A673 (cell line): Measurements from ENCODE around the gene PTPN12. TPM values are rescaled to one million over a fixed set of nuclear protein-coding genes. Genes with fewer than 3 reads are reported as not detected.

ENCODE experiments used
- BruUV-seq: library from RNA; stranded (reverse); fragments of 400-500 nt; replicated peaks from 2 replicates; lab custom pipeline; 2021; lab: Mats Ljungman, UMichigan
- CTCF ChIA-PET: fragments of 300-600 bp; sonication (Branson Sonifier 250); formaldehyde crosslinking; loops from one replicate; lab custom pipeline; 2022; ENCODE audit warnings: antibody characterized with exemption; lab: Charles Lee
- POLR2A ChIA-PET: fragments of 300-600 bp; sonication (Branson Sonifier 250); formaldehyde crosslinking; loops from one replicate; lab custom pipeline; 2022; ENCODE audit warnings: antibody characterized with exemption; ENCODE audit not compliant: low non-redundant PET; lab: Charles Lee
- DNase-seq: peaks from one replicate; pipeline ENCODE4 v3.0.0-alpha.2; 2015; ENCODE audit warnings: low spot score
- H3K27ac ChIP-seq: fragments of 200-600 bp; sonication (generic); 2 replicates; pipeline ENCODE4 v1.5.1; 2016; ENCODE audit warnings: mixed run types, low read depth, mild to moderate bottlenecking, mixed read lengths, antibody characterized with exemption, low read length; ENCODE audit not compliant: poor library complexity, severe bottlenecking
- H3K27me3 ChIP-seq: fragments of 200-600 bp; sonication (generic); replicated peaks from 2 replicates; pipeline ENCODE4 v1.6.1; 2017; ENCODE audit warnings: mixed run types, low read depth, mild to moderate bottlenecking, mixed read lengths, antibody characterized with exemption, low read length; ENCODE audit not compliant: insufficient read depth, poor library complexity
- H3K36me3 ChIP-seq: fragments of 200-600 bp; sonication (generic); 2 replicates; pipeline ENCODE4 v1.6.1; 2016; ENCODE audit warnings: mixed run types, mild to moderate bottlenecking, mixed read lengths, antibody characterized with exemption, low read length; ENCODE audit not compliant: insufficient read depth, poor library complexity, severe bottlenecking
- H3K4me1 ChIP-seq: fragments of 200-600 bp; sonication (generic); 2 replicates; pipeline ENCODE4 v1.6.1; 2017; ENCODE audit warnings: mixed run types, mild to moderate bottlenecking, mixed read lengths, antibody characterized with exemption, low read length; ENCODE audit not compliant: insufficient read depth, poor library complexity, severe bottlenecking
- H3K4me3 ChIP-seq: fragments of 200-600 bp; sonication (generic); 2 replicates; pipeline ENCODE4 v1.5.1; 2016; ENCODE audit warnings: low read depth, mixed run types, mild to moderate bottlenecking, mixed read lengths, low read length; ENCODE audit not compliant: poor library complexity, severe bottlenecking
- H3K9me3 ChIP-seq: fragments of 200-600 bp; sonication (generic); 2 replicates; pipeline ENCODE4 v1.6.1; 2016; ENCODE audit warnings: mixed run types, low read depth, mild to moderate bottlenecking, mixed read lengths, antibody characterized with exemption, low read length; ENCODE audit not compliant: poor library complexity, severe bottlenecking
- EZH2 ChIP-seq: fragments of 200-600 bp; sonication (generic); IDR thresholded peaks from 2 replicates; pipeline ENCODE4 v1.6.1; 2017; ENCODE audit warnings: borderline replicate concordance, low read depth, mild to moderate bottlenecking, mixed read lengths, antibody characterized with exemption, low read length; ENCODE audit not compliant: poor library complexity, severe bottlenecking
- intact Hi-C: fragments of 100-400 bp; cut with micrococcal nuclease; formaldehyde crosslinking; loops from one replicate; pipeline ENCODE4 v1.10.0; 2022; ENCODE audit not compliant: unreplicated experiment
- total RNA-seq: library from RNA; stranded (reverse); gene quantifications from 2 replicates; pipeline ENCODE4 v1.2.3, GENCODE V29; 2021
- TF ChIP-seq, protein P1 (sequence below): fragments of 300-800, 200-600 bp; sonication (generic); conservative IDR thresholded peaks from 2 replicates; pipeline ENCODE4 v1.5.1; 2017; ENCODE audit warnings: low read depth, mild to moderate bottlenecking, antibody characterized with exemption, low read length, moderate library complexity, mixed read lengths

The PTPN12 gene
- total RNA-seq, 1 experiment from 2014 or later, result 63.3 TPM

DNA sequence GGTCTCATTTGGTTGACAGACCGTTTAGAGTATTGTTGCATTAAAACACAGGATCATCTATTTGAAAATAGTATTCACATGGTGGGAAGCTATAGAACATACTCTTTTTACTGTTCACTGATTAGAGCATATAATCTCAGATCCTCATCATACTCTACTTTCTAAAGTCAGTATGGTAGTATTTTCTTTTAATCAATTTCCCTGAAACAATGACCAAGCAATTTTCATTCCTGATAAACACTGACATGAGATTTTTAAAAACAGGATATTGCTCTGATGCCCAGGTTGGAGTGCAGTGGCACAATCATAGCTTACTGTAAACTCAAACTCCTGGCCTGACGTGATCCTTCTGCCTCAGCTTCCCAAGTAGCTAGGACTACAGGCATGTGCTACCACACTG is 63.9 kb downstream of the PTPN12 start:
- CTCF ChIA-PET, result interaction anchor here (1.2 kb wide), 1 partner anchor 51 kb away, joined by 3 read pairs; no protein-coding TSS in a partner anchor
- BruUV-seq, result no TSS peak

DNA sequence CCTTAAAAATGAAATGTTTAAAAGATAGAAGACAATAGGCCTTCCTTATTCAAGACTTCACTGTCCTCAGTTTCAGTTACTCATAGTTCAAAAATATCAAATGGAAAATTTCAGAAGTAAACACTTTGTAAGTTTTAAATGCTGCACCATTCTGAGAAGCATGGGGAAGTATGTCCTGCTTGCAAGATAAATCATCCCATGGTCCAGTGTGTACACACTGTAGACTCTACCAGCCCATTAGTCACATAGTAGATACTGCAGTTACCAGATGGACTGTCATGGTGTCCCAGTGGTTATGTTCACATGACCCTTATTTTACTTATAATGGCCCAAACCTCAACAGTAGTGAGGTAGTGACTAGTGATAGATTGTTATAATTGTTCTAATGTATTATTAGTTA is 69.5 kb downstream of the PTPN12 start:
- Histone ChIP-seq H3K4me1 (no peaks in the 10 kb centered on the region), H3K4me3 (no peak overlapping the region), H3K27me3 (no peaks in the 10 kb centered on the region), H3K27ac (no peak overlapping the region), H3K36me3 (peaks cover 14% of the 10 kb centered on the region), H3K9me3 (no peaks in the 10 kb centered on the region)
- no TSS peak for BruUV-seq
- POLR2A ChIA-PET, result no interaction called here
- CTCF ChIA-PET, result no interaction called here
- TF ChIP-seq, protein P1, sequence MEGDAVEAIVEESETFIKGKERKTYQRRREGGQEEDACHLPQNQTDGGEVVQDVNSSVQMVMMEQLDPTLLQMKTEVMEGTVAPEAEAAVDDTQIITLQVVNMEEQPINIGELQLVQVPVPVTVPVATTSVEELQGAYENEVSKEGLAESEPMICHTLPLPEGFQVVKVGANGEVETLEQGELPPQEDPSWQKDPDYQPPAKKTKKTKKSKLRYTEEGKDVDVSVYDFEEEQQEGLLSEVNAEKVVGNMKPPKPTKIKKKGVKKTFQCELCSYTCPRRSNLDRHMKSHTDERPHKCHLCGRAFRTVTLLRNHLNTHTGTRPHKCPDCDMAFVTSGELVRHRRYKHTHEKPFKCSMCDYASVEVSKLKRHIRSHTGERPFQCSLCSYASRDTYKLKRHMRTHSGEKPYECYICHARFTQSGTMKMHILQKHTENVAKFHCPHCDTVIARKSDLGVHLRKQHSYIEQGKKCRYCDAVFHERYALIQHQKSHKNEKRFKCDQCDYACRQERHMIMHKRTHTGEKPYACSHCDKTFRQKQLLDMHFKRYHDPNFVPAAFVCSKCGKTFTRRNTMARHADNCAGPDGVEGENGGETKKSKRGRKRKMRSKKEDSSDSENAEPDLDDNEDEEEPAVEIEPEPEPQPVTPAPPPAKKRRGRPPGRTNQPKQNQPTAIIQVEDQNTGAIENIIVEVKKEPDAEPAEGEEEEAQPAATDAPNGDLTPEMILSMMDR, result no peak
- no peak for TF ChIP-seq EZH2
- intact Hi-C loops, result loop anchor here (10.0 kb wide), 1 partner anchor 62 kb away; no protein-coding TSS in a partner anchor
- no peak for DNase-seq

More for the DNA sequence above, 63.9 kb downstream of the PTPN12 start:
- no peak for DNase-seq
- Histone ChIP-seq H3K36me3 (peaks cover 22% of the 10 kb centered on the region), H3K4me3 (no peak overlapping the region), H3K9me3 (no peaks in the 10 kb centered on the region), H3K27me3 (no peaks in the 10 kb centered on the region), H3K27ac (no peak overlapping the region), H3K4me1 (no peaks in the 10 kb centered on the region)
- intact Hi-C loops, result loop anchor here (10.0 kb wide), 1 partner anchor 56 kb away; no protein-coding TSS in a partner anchor
- TF ChIP-seq, protein P1, result no peak
- no peak for TF ChIP-seq EZH2
- POLR2A ChIA-PET, result no interaction called here

DNA sequence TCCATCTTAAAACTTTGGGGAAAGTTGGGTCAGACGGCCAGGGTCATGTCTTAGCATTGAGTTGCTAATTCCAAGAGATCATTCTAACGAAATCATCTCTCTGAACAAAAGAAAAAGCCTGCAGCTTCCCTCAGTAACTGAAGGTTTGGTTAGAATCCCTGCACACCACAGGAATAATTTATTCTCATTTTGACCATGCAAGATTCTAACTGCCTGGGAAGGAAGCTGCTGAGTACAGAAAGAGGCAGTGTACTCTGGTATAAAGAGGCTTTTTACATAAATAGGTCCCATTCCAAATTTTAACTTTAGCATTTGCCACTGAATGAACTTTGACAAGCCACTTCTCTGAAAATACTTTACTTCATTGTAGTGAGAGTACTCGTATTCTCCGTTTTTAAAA is 82.2 kb downstream of the PTPN12 start:
- intact Hi-C loops, result no loop called here
- no peaks in the 10 kb centered on the region for H3K27me3 ChIP-seq
- ChIA-PET CTCF (no interaction called here), POLR2A (no interaction called here)
- no peak overlapping the region for H3K4me3 ChIP-seq
- no peaks in the 10 kb centered on the region for H3K4me1 ChIP-seq
- H3K9me3 ChIP-seq, result no peaks in the 10 kb centered on the region
- BruUV-seq, result no TSS peak
- no peak overlapping the region for H3K27ac ChIP-seq
- TF ChIP-seq EZH2, result no peak
- H3K36me3 ChIP-seq, result peaks cover 4% of the 10 kb centered on the region
- DNase-seq, result no peak
